HL-60 (cell line): Measurements from ENCODE around the gene TRPM1.

Experiments
- DNase-seq, 2 experiments: peaks; one replicate each; pipeline ENCODE4 v3.0.0-alpha.2; 2010 to 2020; ENCODE audit warnings: low read depth in 1 of 2, low spot score in 1 of 2
- H3K27ac ChIP-seq: fragments of 250-450 bp; sonication (Bioruptor Pico); replicated peaks from 2 replicates; pipeline ENCODE4 v1.5.1; 2020; ENCODE audit warnings: mild to moderate bottlenecking, moderate library complexity
- H3K27me3 ChIP-seq: fragments of 250-450 bp; sonication (Bioruptor Pico); 2 replicates; pipeline ENCODE4 v1.5.1; 2021; ENCODE audit warnings: mild to moderate bottlenecking, moderate library complexity; ENCODE audit not compliant: insufficient read depth, poor library complexity, severe bottlenecking
- H3K4me3 ChIP-seq: replicated peaks from 2 replicates; pipeline ENCODE4 v1.5.1; 2011; ENCODE audit warnings: mild to moderate bottlenecking, control low read depth, low read length; ENCODE audit not compliant: insufficient read depth
- GABPA ChIP-seq: IDR thresholded peaks from 2 replicates; pipeline ENCODE4 v1.6.1; 2012; ENCODE audit warnings: low read depth
- POLR2AphosphoS5 ChIP-seq: IDR thresholded peaks from 2 replicates; pipeline ENCODE4 v1.6.1; 2012; ENCODE audit warnings: low read depth
- SPI1 ChIP-seq: IDR thresholded peaks from 2 replicates; pipeline ENCODE4 v1.6.1; 2012; ENCODE audit warnings: low read depth, mild to moderate bottlenecking, borderline replicate concordance
- TF ChIP-seq, protein P1 (sequence below): IDR thresholded peaks from one replicate; pipeline ENCODE4 v1.5.1; 2011; ENCODE audit warnings: low read length, control low read depth, inconsistent platforms; ENCODE audit not compliant: insufficient read depth
- TF ChIP-seq, protein P2 (sequence below): IDR thresholded peaks from 2 replicates; pipeline ENCODE4 v1.6.1; 2012; ENCODE audit warnings: low read depth; ENCODE audit not compliant: insufficient replicate concordance

TRPM1 gene

DNA sequence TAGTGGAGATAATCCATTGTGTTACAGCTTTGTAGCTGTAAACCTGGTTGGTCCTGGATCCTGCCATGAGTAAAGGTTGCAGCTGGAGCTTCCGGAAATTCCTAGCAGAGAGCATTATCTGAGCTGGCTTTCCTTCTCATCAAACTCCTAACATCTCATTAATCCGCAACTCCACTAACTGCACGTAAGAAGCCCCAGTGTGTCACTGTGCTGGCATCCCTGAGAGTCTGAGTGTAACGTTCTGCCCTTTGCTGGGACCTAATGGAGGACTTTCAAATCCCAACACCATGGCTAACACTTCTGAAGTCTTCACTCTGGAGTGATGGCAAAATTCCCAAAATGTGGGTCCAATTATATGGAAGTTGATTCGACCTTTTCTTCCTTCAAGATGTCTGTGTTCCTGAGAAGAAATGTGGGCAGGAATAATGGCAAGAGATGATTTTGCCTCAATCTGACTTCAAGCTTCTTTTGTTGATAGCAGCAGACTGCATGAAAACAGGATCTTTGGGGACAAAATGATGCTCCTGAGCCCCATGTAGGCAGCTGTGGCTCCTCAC lies 9.6 kb upstream of the TRPM1 start:
- TF ChIP-seq SPI1 (no peak), GABPA (no peak), POLR2AphosphoS5 (no peak)
- DNase-seq, result no peak
- no peaks in the 10 kb centered on the region for H3K27me3 ChIP-seq
- H3K4me3 ChIP-seq, result no peak overlapping the region
- no peak overlapping the region for H3K27ac ChIP-seq

DNA sequence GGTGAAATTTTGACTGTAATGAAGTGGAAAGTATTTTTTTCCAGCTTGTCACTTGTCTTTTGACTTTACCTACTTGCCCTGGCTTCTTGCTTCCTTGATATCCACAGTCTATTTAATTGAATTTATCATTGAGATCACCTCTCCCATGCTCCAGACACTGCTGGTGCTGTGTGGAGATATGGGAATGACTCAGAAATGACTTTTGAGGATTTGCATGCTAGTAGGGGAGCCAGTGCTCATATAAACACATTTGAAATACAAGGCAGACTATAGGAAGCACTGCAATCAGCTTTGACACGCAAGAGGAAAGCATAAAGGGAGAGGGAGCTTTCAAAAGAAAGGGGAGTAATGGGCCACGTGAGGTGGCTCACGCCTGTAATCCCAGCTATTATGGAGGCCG lies 7.3 kb upstream of the TRPM1 start:
- TF ChIP-seq, protein P1, sequence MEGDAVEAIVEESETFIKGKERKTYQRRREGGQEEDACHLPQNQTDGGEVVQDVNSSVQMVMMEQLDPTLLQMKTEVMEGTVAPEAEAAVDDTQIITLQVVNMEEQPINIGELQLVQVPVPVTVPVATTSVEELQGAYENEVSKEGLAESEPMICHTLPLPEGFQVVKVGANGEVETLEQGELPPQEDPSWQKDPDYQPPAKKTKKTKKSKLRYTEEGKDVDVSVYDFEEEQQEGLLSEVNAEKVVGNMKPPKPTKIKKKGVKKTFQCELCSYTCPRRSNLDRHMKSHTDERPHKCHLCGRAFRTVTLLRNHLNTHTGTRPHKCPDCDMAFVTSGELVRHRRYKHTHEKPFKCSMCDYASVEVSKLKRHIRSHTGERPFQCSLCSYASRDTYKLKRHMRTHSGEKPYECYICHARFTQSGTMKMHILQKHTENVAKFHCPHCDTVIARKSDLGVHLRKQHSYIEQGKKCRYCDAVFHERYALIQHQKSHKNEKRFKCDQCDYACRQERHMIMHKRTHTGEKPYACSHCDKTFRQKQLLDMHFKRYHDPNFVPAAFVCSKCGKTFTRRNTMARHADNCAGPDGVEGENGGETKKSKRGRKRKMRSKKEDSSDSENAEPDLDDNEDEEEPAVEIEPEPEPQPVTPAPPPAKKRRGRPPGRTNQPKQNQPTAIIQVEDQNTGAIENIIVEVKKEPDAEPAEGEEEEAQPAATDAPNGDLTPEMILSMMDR, result no peak
- TF ChIP-seq POLR2AphosphoS5 (no peak), GABPA (no peak)

DNA sequence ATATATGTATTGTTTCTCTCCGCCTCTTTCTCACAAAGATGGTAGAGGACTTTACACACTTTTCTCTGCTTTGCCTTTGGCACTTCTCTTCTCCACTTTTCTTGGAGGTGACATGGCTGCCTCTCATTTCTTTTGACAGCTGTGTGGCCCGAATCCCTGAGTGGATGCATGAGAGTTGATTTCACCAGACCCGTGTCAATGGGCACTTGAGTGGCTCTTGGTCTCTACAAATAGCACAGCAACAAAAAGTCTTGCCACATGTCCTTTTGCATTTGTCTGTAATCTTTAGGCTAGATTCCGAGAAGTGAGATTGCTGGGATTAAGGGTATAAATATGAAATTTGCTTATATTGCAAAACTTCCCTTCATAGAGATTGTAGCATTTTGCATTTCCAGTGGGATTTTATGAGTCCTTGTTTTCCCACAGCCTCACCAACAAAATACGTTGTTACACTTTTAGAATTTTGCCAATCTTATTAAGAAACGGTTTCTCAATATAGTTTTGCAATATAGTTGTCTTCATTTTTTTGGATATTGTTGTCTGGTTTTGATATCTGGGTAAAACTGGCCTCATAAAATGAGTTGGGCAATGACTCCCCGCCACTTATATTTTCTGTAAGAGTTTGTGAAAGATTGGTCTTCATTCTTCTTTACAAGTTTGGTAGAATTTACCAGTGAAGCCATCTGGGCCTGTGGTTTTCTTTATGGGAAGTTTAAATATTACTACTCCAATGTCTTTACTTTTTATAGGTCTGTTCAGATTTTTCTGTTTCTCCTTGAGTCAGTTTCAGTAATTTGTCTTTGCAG lies 5.2 kb upstream of the TRPM1 start:
- Histone ChIP-seq H3K27ac (peak overlapping the region; percentile 21), H3K27me3 (no peaks in the 10 kb centered on the region), H3K4me3 (no peak overlapping the region)
- TF ChIP-seq GABPA (no peak), SPI1 (no peak), POLR2AphosphoS5 (no peak)
- TF ChIP-seq, protein P2, sequence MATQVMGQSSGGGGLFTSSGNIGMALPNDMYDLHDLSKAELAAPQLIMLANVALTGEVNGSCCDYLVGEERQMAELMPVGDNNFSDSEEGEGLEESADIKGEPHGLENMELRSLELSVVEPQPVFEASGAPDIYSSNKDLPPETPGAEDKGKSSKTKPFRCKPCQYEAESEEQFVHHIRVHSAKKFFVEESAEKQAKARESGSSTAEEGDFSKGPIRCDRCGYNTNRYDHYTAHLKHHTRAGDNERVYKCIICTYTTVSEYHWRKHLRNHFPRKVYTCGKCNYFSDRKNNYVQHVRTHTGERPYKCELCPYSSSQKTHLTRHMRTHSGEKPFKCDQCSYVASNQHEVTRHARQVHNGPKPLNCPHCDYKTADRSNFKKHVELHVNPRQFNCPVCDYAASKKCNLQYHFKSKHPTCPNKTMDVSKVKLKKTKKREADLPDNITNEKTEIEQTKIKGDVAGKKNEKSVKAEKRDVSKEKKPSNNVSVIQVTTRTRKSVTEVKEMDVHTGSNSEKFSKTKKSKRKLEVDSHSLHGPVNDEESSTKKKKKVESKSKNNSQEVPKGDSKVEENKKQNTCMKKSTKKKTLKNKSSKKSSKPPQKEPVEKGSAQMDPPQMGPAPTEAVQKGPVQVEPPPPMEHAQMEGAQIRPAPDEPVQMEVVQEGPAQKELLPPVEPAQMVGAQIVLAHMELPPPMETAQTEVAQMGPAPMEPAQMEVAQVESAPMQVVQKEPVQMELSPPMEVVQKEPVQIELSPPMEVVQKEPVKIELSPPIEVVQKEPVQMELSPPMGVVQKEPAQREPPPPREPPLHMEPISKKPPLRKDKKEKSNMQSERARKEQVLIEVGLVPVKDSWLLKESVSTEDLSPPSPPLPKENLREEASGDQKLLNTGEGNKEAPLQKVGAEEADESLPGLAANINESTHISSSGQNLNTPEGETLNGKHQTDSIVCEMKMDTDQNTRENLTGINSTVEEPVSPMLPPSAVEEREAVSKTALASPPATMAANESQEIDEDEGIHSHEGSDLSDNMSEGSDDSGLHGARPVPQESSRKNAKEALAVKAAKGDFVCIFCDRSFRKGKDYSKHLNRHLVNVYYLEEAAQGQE, result no peak
- TF ChIP-seq, protein P1, result no peak
- peak; percentile 28 to 52 for DNase-seq

More for the DNA sequence above, 7.3 kb upstream of the TRPM1 start:
- no peak overlapping the region for H3K27ac ChIP-seq
- H3K4me3 ChIP-seq, result no peak overlapping the region
- DNase-seq, result no peak
- no peaks in the 10 kb centered on the region for H3K27me3 ChIP-seq

DNA sequence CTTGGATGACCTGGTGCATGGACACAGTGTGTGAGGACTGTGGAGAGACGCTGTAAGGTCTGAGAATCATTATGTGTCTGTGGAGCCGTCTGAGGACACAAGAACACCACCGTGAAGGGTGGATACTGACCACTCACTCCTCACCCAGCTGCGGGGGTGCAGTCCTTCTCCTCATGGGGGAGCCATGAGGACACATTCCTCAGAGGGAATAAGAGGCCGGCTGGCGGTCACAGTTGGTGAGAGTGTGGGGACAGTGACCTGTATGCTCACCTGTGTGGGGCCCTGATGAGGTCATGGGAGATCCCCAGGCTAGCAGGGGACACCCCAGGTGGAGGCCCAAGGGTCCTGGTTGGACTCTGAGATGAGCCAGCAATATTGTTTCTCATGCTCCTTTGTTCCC lies 2.5 kb upstream of the TRPM1 start:
- Histone ChIP-seq H3K27me3 (no peaks in the 10 kb centered on the region), H3K27ac (no peak overlapping the region), H3K4me3 (no peak overlapping the region)
- no peak for DNase-seq
- TF ChIP-seq, protein P1, result no peak
- TF ChIP-seq POLR2AphosphoS5, result no peak
- TF ChIP-seq SPI1, result no peak
- TF ChIP-seq, protein P2, result no peak
- TF ChIP-seq GABPA, result no peak
